ENCODE data around the gene N4BP2.

DNA sequence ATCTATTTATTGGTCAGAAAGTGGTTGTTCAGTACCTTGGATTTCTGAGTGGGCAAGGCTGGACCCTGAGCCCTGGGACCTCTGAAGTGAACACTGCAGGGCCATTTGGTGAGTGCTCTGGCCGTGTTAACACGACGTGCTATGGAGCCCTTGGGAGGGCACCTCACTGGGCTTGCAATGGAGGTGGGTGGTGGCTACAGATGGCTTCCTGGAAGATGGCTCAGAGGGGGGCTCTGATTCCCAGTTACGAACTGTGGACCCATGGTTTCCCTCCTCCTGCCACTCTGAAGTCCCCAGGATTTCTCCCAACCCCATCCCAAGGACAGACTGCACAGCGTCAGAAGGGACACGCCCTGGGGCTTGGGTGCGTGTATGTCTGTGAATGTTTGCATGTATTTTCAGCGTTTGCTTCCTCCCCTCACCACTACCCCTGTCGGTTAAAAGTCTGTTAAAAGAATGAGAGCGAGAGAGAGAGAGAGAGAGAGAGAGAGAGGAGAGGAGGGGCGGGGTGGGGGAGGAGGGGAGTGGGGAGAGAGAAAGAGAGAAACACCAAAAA, 136.4 kb downstream of the N4BP2 start:
- TF ChIP-seq, protein P1, sequence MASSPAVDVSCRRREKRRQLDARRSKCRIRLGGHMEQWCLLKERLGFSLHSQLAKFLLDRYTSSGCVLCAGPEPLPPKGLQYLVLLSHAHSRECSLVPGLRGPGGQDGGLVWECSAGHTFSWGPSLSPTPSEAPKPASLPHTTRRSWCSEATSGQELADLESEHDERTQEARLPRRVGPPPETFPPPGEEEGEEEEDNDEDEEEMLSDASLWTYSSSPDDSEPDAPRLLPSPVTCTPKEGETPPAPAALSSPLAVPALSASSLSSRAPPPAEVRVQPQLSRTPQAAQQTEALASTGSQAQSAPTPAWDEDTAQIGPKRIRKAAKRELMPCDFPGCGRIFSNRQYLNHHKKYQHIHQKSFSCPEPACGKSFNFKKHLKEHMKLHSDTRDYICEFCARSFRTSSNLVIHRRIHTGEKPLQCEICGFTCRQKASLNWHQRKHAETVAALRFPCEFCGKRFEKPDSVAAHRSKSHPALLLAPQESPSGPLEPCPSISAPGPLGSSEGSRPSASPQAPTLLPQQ (tag by site-specific recombination; IDR thresholded peaks at IDR 0.05) = no peak
- TF ChIP-seq ZNF747 (tag by site-specific recombination; IDR thresholded peaks at IDR 0.05) (no peak), PRDM6 (tag by site-specific recombination; IDR thresholded peaks at IDR 0.05) (no peak), ZNF112 (tag by site-specific recombination; IDR thresholded peaks at IDR 0.05) (no peak), ZBTB20 (tag by site-specific recombination; IDR thresholded peaks at IDR 0.05) (no peak), GLI4 (tag by site-specific recombination; IDR thresholded peaks at IDR 0.05) (no peak), ZBTB26 (tag by site-specific recombination; optimal IDR thresholded peaks at IDR 0.05) (no peak), ZNF600 (tag by site-specific recombination; IDR thresholded peaks at IDR 0.05) (no peak), ZNF23 (tag by site-specific recombination; IDR thresholded peaks at IDR 0.05; ENCODE audit: borderline replicate concordance) (no peak)
- TF ChIP-seq, protein P2, sequence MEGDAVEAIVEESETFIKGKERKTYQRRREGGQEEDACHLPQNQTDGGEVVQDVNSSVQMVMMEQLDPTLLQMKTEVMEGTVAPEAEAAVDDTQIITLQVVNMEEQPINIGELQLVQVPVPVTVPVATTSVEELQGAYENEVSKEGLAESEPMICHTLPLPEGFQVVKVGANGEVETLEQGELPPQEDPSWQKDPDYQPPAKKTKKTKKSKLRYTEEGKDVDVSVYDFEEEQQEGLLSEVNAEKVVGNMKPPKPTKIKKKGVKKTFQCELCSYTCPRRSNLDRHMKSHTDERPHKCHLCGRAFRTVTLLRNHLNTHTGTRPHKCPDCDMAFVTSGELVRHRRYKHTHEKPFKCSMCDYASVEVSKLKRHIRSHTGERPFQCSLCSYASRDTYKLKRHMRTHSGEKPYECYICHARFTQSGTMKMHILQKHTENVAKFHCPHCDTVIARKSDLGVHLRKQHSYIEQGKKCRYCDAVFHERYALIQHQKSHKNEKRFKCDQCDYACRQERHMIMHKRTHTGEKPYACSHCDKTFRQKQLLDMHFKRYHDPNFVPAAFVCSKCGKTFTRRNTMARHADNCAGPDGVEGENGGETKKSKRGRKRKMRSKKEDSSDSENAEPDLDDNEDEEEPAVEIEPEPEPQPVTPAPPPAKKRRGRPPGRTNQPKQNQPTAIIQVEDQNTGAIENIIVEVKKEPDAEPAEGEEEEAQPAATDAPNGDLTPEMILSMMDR (tag by site-specific recombination; IDR thresholded peaks at IDR 0.05) = no peak

Measured in HEK293 (cell line).